ENCODE measurements around the gene C2CD4B. TPM values are rescaled to one million over a fixed set of nuclear protein-coding genes. Genes with fewer than 3 reads are reported as not detected.

The C2CD4B gene
- total and polyA plus RNA-seq, 9 donors = 1.1 to 6.8 (median 3.2) TPM

GRCh38 chr15:62138124-62138523, 27.0 kb downstream of the C2CD4B start:
- Histone ChIP-seq H3K4me3 (ENCODE audit: low read length) (no peak overlapping the region), H3K27ac (ENCODE audit: low read length) (no peak overlapping the region), H3K4me1 (ENCODE audit: control insufficient read depth, insufficient read depth, low read length) (no peaks in the 10 kb centered on the region), H3K36me3 (ENCODE audit: control insufficient read depth, insufficient read depth, low read length) (no peaks in the 10 kb centered on the region), H3K9me3 (replicated peaks; ENCODE audit: control insufficient read depth, low read depth, low read length) (no peaks in the 10 kb centered on the region), H3K27me3 (ENCODE audit: control insufficient read depth, insufficient read depth, low read length) (no peaks in the 10 kb centered on the region)
- WGBS (ENCODE audit: insufficient coverage) = 53% methylated on average over 2 of the region's 5 CpGs
- DNase-seq = peak; percentile 60

- H3K27me3 ChIP-seq (ENCODE audit: control insufficient read depth, insufficient read depth, low read length) = no peaks in the 10 kb centered on the region
- H3K4me1 ChIP-seq (ENCODE audit: control insufficient read depth, insufficient read depth, low read length) = no peaks in the 10 kb centered on the region
- DNase-seq = no peak
- no peaks in the 10 kb centered on the region for H3K36me3 ChIP-seq (ENCODE audit: control insufficient read depth, insufficient read depth, low read length)
- H3K4me3 ChIP-seq (ENCODE audit: low read length) = no peak overlapping the region
- H3K9me3 ChIP-seq (replicated peaks; ENCODE audit: control insufficient read depth, low read depth, low read length) = no peaks in the 10 kb centered on the region
- no peak overlapping the region for H3K27ac ChIP-seq (ENCODE audit: low read length)
- 73% methylated on average over 3 of the region's 3 CpGs for WGBS (ENCODE audit: insufficient coverage)
Observed at GRCh38 chr15:62136911-62137865, 27.9 kb downstream of the C2CD4B start.

- Histone ChIP-seq H3K9me3 (replicated peaks; ENCODE audit: control insufficient read depth, low read depth, low read length) (no peaks in the 10 kb centered on the region), H3K4me1 (ENCODE audit: control insufficient read depth, insufficient read depth, low read length) (no peaks in the 10 kb centered on the region), H3K36me3 (ENCODE audit: control insufficient read depth, insufficient read depth, low read length) (no peaks in the 10 kb centered on the region), H3K27me3 (ENCODE audit: control insufficient read depth, insufficient read depth, low read length) (no peaks in the 10 kb centered on the region), H3K4me3 (ENCODE audit: low read length) (no peak overlapping the region), H3K27ac (ENCODE audit: low read length) (no peak overlapping the region)
- DNase-seq = no peak
- WGBS (ENCODE audit: insufficient coverage) = 74% methylated on average over 5 of the region's 9 CpGs
Observed at GRCh38 chr15:62135532-62136134, 29.5 kb downstream of the C2CD4B start.

- Histone ChIP-seq H3K27ac (ENCODE audit: low read length) (no peak overlapping the region), H3K4me1 (ENCODE audit: control insufficient read depth, insufficient read depth, low read length) (no peaks in the 10 kb centered on the region), H3K36me3 (ENCODE audit: control insufficient read depth, insufficient read depth, low read length) (no peaks in the 10 kb centered on the region), H3K9me3 (replicated peaks; ENCODE audit: control insufficient read depth, low read depth, low read length) (no peaks in the 10 kb centered on the region), H3K4me3 (ENCODE audit: low read length) (no peak overlapping the region), H3K27me3 (ENCODE audit: control insufficient read depth, insufficient read depth, low read length) (no peaks in the 10 kb centered on the region)
- DNase-seq = no peak
- no CpG with 5 or more reads among the region's 3 CpGs for WGBS (ENCODE audit: insufficient coverage)
Observed at GRCh38 chr15:62133141-62133540, 31.9 kb downstream of the C2CD4B start.

GRCh38 chr15:62128916-62129315, 36.2 kb downstream of the C2CD4B start:
- whole genome bisulfite sequencing (ENCODE audit: insufficient coverage) = 80% methylated on average over 1 of the region's 2 CpGs
- H3K27me3 ChIP-seq (ENCODE audit: control insufficient read depth, insufficient read depth, low read length) = no peaks in the 10 kb centered on the region
- H3K4me3 ChIP-seq (ENCODE audit: low read length) = no peak overlapping the region
- H3K9me3 ChIP-seq (replicated peaks; ENCODE audit: control insufficient read depth, low read depth, low read length) = no peaks in the 10 kb centered on the region
- no peak overlapping the region for H3K27ac ChIP-seq (ENCODE audit: low read length)
- no peaks in the 10 kb centered on the region for H3K4me1 ChIP-seq (ENCODE audit: control insufficient read depth, insufficient read depth, low read length)
- DNase-seq = no peak
- no peaks in the 10 kb centered on the region for H3K36me3 ChIP-seq (ENCODE audit: control insufficient read depth, insufficient read depth, low read length)

GRCh38 chr15:62126364-62126763, 38.7 kb downstream of the C2CD4B start:
- Histone ChIP-seq H3K36me3 (ENCODE audit: control insufficient read depth, insufficient read depth, low read length) (no peaks in the 10 kb centered on the region), H3K9me3 (replicated peaks; ENCODE audit: control insufficient read depth, low read depth, low read length) (no peaks in the 10 kb centered on the region), H3K27ac (ENCODE audit: low read length) (no peak overlapping the region), H3K4me3 (ENCODE audit: low read length) (no peak overlapping the region), H3K4me1 (ENCODE audit: control insufficient read depth, insufficient read depth, low read length) (no peaks in the 10 kb centered on the region), H3K27me3 (ENCODE audit: control insufficient read depth, insufficient read depth, low read length) (no peaks in the 10 kb centered on the region)
- no peak for DNase-seq
- WGBS (ENCODE audit: insufficient coverage) = no CpG with 5 or more reads among the region's 3 CpGs

- Histone ChIP-seq H3K9me3 (replicated peaks; ENCODE audit: control insufficient read depth, low read depth, low read length) (no peaks in the 10 kb centered on the region), H3K4me3 (ENCODE audit: low read length) (no peak overlapping the region), H3K4me1 (ENCODE audit: control insufficient read depth, insufficient read depth, low read length) (no peaks in the 10 kb centered on the region), H3K27me3 (ENCODE audit: control insufficient read depth, insufficient read depth, low read length) (no peaks in the 10 kb centered on the region), H3K36me3 (ENCODE audit: control insufficient read depth, insufficient read depth, low read length) (no peaks in the 10 kb centered on the region), H3K27ac (ENCODE audit: low read length) (no peak overlapping the region)
- peak; percentile 46 for DNase-seq
- 0% methylated on average over 2 of the region's 2 CpGs for WGBS (ENCODE audit: insufficient coverage)
Observed at GRCh38 chr15:62125773-62126172, 39.3 kb downstream of the C2CD4B start.

- H3K36me3 ChIP-seq (ENCODE audit: control insufficient read depth, insufficient read depth, low read length) = no peaks in the 10 kb centered on the region
- no peak for DNase-seq
- 100% methylated on average over 1 of the region's 2 CpGs for WGBS (ENCODE audit: insufficient coverage)
- H3K4me1 ChIP-seq (ENCODE audit: control insufficient read depth, insufficient read depth, low read length) = no peaks in the 10 kb centered on the region
- H3K4me3 ChIP-seq (ENCODE audit: low read length) = no peak overlapping the region
- peak overlapping the region; percentile 18 for H3K27ac ChIP-seq (ENCODE audit: low read length)
- H3K9me3 ChIP-seq (replicated peaks; ENCODE audit: control insufficient read depth, low read depth, low read length) = no peaks in the 10 kb centered on the region
- H3K27me3 ChIP-seq (ENCODE audit: control insufficient read depth, insufficient read depth, low read length) = no peaks in the 10 kb centered on the region
Observed at GRCh38 chr15:62124973-62125303, 40.1 kb downstream of the C2CD4B start.

GRCh38 chr15:62124176-62124972, 40.7 kb downstream of the C2CD4B start:
- WGBS (ENCODE audit: insufficient coverage) = no CpG with 5 or more reads among the region's 6 CpGs
- no peaks in the 10 kb centered on the region for H3K27me3 ChIP-seq (ENCODE audit: control insufficient read depth, insufficient read depth, low read length)
- no peaks in the 10 kb centered on the region for H3K4me1 ChIP-seq (ENCODE audit: control insufficient read depth, insufficient read depth, low read length)
- no peaks in the 10 kb centered on the region for H3K36me3 ChIP-seq (ENCODE audit: control insufficient read depth, insufficient read depth, low read length)
- H3K9me3 ChIP-seq (replicated peaks; ENCODE audit: control insufficient read depth, low read depth, low read length) = no peaks in the 10 kb centered on the region
- peak overlapping the region; percentile 18 for H3K27ac ChIP-seq (ENCODE audit: low read length)
- no peak overlapping the region for H3K4me3 ChIP-seq (ENCODE audit: low read length)
- peak; percentile 36 for DNase-seq

- no peak for DNase-seq
- Histone ChIP-seq H3K36me3 (ENCODE audit: control insufficient read depth, insufficient read depth, low read length) (no peaks in the 10 kb centered on the region), H3K4me3 (ENCODE audit: low read length) (no peak overlapping the region), H3K27ac (ENCODE audit: low read length) (no peak overlapping the region), H3K9me3 (replicated peaks; ENCODE audit: control insufficient read depth, low read depth, low read length) (no peaks in the 10 kb centered on the region), H3K4me1 (ENCODE audit: control insufficient read depth, insufficient read depth, low read length) (no peaks in the 10 kb centered on the region), H3K27me3 (ENCODE audit: control insufficient read depth, insufficient read depth, low read length) (no peaks in the 10 kb centered on the region)
- 100% methylated on average over 1 of the region's 2 CpGs for WGBS (ENCODE audit: insufficient coverage)
Observed at GRCh38 chr15:62122249-62122648, 42.8 kb downstream of the C2CD4B start.
